Keratinocyte (primary cell): ENCODE measurements around the gene MLPH. TPM values are rescaled to one million over a fixed set of nuclear protein-coding genes. Genes with fewer than 3 reads are reported as not detected.

ENCODE experiments used
- DNase-seq: peaks from one replicate; pipeline ENCODE4 v3.0.0-alpha.2; 2011; ENCODE audit warnings: low read depth, missing footprints, low spot score
- FAIRE-seq: peaks from 2 replicates; lab custom pipeline; 2011; peaks lifted over from hg19 to GRCh38; lab: Jason Lieb, UNC
- H2AFZ ChIP-seq: 2 replicates; pipeline ENCODE4 v1.6.0; 2012; ENCODE audit warnings: low read length, control low read depth, inconsistent platforms; ENCODE audit not compliant: control insufficient read depth
- H3K27ac ChIP-seq: 2 replicates; pipeline ENCODE4 v1.5.1; 2011; ENCODE audit warnings: low read length; ENCODE audit not compliant: control insufficient read depth, insufficient read depth
- H3K27me3 ChIP-seq: 3 replicates; pipeline ENCODE4 v1.6.0; 2011; ENCODE audit warnings: low read length; ENCODE audit not compliant: control insufficient read depth, insufficient read depth; ENCODE audit errors: extremely low read depth
- H3K36me3 ChIP-seq, 2 experiments: 2 replicates in 1 of 2; 3 replicates in 1 of 2; pipeline ENCODE4 v1.5.1; 2011; ENCODE audit warnings: low read length in 2 of 2, mild to moderate bottlenecking in 1 of 2; ENCODE audit not compliant: control insufficient read depth in 2 of 2, insufficient read depth in 2 of 2; ENCODE audit errors: extremely low read depth in 1 of 2
- H3K4me1 ChIP-seq: 3 replicates; pipeline ENCODE4 v1.5.1; 2011; ENCODE audit warnings: low read length; ENCODE audit not compliant: control insufficient read depth, insufficient read depth; ENCODE audit errors: extremely low read depth
- H3K4me2 ChIP-seq: 3 replicates; pipeline ENCODE4 v1.6.0; 2011; ENCODE audit warnings: low read depth, low read length; ENCODE audit not compliant: control insufficient read depth, insufficient read depth; ENCODE audit errors: extremely low read depth
- H3K4me3 ChIP-seq, 3 experiments: fragments of 200-600 bp in 1 of 3; sonication (generic) in 1 of 3; 2 replicates in 2 of 3; 3 replicates in 1 of 3; pipeline ENCODE4 v1.5.1; 2011 to 2016; ENCODE audit warnings: low read length in 3 of 3, mild to moderate bottlenecking in 3 of 3, control low read depth in 2 of 3, inconsistent platforms in 1 of 3, low read depth in 1 of 3, mixed read lengths in 1 of 3, mixed run types in 1 of 3, moderate library complexity in 1 of 3; ENCODE audit not compliant: control insufficient read depth in 2 of 3, insufficient read depth in 2 of 3; ENCODE audit errors: extremely low read depth in 1 of 3
- H3K79me2 ChIP-seq: 2 replicates; pipeline ENCODE4 v1.6.0; 2012; ENCODE audit warnings: low read length; ENCODE audit not compliant: control insufficient read depth, insufficient read depth
- H3K9ac ChIP-seq: 3 replicates; pipeline ENCODE4 v1.6.0; 2011; ENCODE audit warnings: low read length; ENCODE audit not compliant: control insufficient read depth, insufficient read depth; ENCODE audit errors: extremely low read depth
- H3K9me1 ChIP-seq: 3 replicates; pipeline ENCODE4 v1.6.0; 2011; ENCODE audit warnings: low read length; ENCODE audit not compliant: control insufficient read depth, insufficient read depth; ENCODE audit errors: extremely low read depth
- H3K9me3 ChIP-seq: 2 replicates; pipeline ENCODE4 v1.5.1; 2012; ENCODE audit warnings: low read depth, low read length; ENCODE audit not compliant: control insufficient read depth
- H4K20me1 ChIP-seq: 3 replicates; pipeline ENCODE4 v1.6.0; 2011; ENCODE audit warnings: low read length; ENCODE audit not compliant: control insufficient read depth, insufficient read depth; ENCODE audit errors: extremely low read depth
- EZH2 ChIP-seq: IDR thresholded peaks from one replicate; pipeline ENCODE4 v1.6.1; 2012; ENCODE audit warnings: inconsistent platforms, mild to moderate bottlenecking, low read length, moderate library complexity
- dilution Hi-C: fragments of 300-500 bp; cut with MboI; formaldehyde crosslinking; loops from one replicate; pipeline ENCODE4 v1.7.0; 2020; ENCODE audit warnings: low sequenced_read_pairs; ENCODE audit not compliant: extremely low pct_ligation_motif_present
- polyA plus RNA-seq, 5 experiments: library from polyadenylated mRNA; depleted of rRNA in 3 of 5; stranded (reverse) in 3 of 5; stranded (forward) in 1 of 5; unstranded in 1 of 5; fragments of >200 nt; gene quantifications; 1 replicate in 1 of 5; 2 replicates in 3 of 5; 3 replicates in 1 of 5; pipeline versions ENCODE4 v1.2.1 to v1.2.3, GENCODE V29; 2011 to 2012; ENCODE audit warnings: missing spikeins in 2 of 5, low read depth in 1 of 5, low replicate concordance in 1 of 5
- TF ChIP-seq, protein P1 (sequence below), 3 experiments: IDR thresholded peaks in 1 of 3; conservative IDR thresholded peaks in 1 of 3; optimal IDR thresholded peaks in 1 of 3; 2 replicates in 2 of 3; 3 replicates in 1 of 3; pipeline versions ENCODE3 to v1.5.1; 2011; ENCODE audit warnings: low read length in 3 of 3, mild to moderate bottlenecking in 3 of 3, moderate library complexity in 2 of 3, control low read depth in 1 of 3, inconsistent platforms in 1 of 3; ENCODE audit not compliant: insufficient read depth in 2 of 3; ENCODE audit errors: extremely low read depth in 1 of 3

MLPH gene
- polyA plus RNA-seq, 1 donor (not counting 4 experiments of a cell fraction or from before 2014, with no cell fraction given): 0.67 TPM

GRCh38 chr2:237540223-237540775, 53.2 kb downstream of the MLPH start:
- no peaks in the 10 kb centered on the region for H3K9me3 ChIP-seq
- H3K27ac ChIP-seq: no peak overlapping the region
- H2AFZ ChIP-seq: no peak overlapping the region
- H3K4me1 ChIP-seq: peaks cover 5% of the 10 kb centered on the region
- no peaks in the 10 kb centered on the region for H3K36me3 ChIP-seq
- H3K79me2 ChIP-seq: no peaks in the 10 kb centered on the region
- H3K4me2 ChIP-seq: no peak overlapping the region
- H3K4me3 ChIP-seq: no peak overlapping the region
- H3K27me3 ChIP-seq: no peaks in the 10 kb centered on the region
- DNase-seq (no peak), FAIRE-seq (no peak)
- H3K9ac ChIP-seq: no peak overlapping the region
- dilution Hi-C loops: no loop called here
- H4K20me1 ChIP-seq: no peaks in the 10 kb centered on the region
- peaks cover 3% of the 10 kb centered on the region for H3K9me1 ChIP-seq
- TF ChIP-seq EZH2: no peak
- TF ChIP-seq, protein P1, sequence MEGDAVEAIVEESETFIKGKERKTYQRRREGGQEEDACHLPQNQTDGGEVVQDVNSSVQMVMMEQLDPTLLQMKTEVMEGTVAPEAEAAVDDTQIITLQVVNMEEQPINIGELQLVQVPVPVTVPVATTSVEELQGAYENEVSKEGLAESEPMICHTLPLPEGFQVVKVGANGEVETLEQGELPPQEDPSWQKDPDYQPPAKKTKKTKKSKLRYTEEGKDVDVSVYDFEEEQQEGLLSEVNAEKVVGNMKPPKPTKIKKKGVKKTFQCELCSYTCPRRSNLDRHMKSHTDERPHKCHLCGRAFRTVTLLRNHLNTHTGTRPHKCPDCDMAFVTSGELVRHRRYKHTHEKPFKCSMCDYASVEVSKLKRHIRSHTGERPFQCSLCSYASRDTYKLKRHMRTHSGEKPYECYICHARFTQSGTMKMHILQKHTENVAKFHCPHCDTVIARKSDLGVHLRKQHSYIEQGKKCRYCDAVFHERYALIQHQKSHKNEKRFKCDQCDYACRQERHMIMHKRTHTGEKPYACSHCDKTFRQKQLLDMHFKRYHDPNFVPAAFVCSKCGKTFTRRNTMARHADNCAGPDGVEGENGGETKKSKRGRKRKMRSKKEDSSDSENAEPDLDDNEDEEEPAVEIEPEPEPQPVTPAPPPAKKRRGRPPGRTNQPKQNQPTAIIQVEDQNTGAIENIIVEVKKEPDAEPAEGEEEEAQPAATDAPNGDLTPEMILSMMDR (optimal IDR thresholded peaks at IDR 0.05 in 1 of 3, IDR thresholded peaks at IDR 0.05 in 1 of 3, conservative IDR thresholded peaks at IDR 0.05 in 1 of 3; ENCODE audit: extremely low read depth in 1 of 3, insufficient read depth in 2 of 3, low read length in 3 of 3): no peak

DNA sequence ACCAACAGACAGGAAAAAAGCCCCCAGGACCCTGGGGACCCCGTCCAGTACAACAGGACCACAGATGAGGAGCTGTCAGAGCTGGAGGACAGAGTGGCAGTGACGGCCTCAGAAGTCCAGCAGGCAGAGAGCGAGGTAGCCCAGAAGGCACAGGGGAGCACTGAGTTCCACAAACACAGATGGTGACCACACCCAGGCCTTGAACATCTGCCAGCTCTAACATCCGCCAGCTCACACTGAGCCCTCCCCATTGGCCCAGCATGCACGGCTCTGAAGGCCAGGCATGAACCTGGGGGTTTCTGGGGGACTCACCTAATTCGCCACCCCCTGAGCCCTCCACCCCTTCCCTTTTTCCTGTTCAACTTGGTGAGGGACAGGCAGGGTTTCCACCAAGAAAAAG, 53.8 kb downstream of the MLPH start:
- no peak for FAIRE-seq
- H3K27ac ChIP-seq: no peak overlapping the region
- no peak overlapping the region for H2AFZ ChIP-seq

More for the DNA sequence above, 53.8 kb downstream of the MLPH start:
- Histone ChIP-seq H3K4me1 (peaks cover 5% of the 10 kb centered on the region), H3K4me3 (no peak overlapping the region), H3K27me3 (no peaks in the 10 kb centered on the region), H3K9me3 (no peaks in the 10 kb centered on the region), H3K9me1 (peaks cover 3% of the 10 kb centered on the region), H3K9ac (no peak overlapping the region), H3K36me3 (no peaks in the 10 kb centered on the region), H4K20me1 (no peaks in the 10 kb centered on the region), H3K79me2 (no peaks in the 10 kb centered on the region), H3K4me2 (no peak overlapping the region)
- no peak for TF ChIP-seq EZH2
- TF ChIP-seq, protein P1 (optimal IDR thresholded peaks at IDR 0.05 in 1 of 3, IDR thresholded peaks at IDR 0.05 in 1 of 3, conservative IDR thresholded peaks at IDR 0.05 in 1 of 3; ENCODE audit: extremely low read depth in 1 of 3, insufficient read depth in 2 of 3, low read length in 3 of 3): no peak
- DNase-seq: peak; percentile 9
- dilution Hi-C loops: no loop called here
